Limb (tissue), 2 donors: ENCODE results near the gene PTTG1.

Experiments
- DNase-seq, 2 donors: peaks; one replicate each; pipeline ENCODE4 v3.0.0-alpha.2; 2016; ENCODE audit errors: extremely low spot score in 2 of 2

Gene PTTG1

DNA sequence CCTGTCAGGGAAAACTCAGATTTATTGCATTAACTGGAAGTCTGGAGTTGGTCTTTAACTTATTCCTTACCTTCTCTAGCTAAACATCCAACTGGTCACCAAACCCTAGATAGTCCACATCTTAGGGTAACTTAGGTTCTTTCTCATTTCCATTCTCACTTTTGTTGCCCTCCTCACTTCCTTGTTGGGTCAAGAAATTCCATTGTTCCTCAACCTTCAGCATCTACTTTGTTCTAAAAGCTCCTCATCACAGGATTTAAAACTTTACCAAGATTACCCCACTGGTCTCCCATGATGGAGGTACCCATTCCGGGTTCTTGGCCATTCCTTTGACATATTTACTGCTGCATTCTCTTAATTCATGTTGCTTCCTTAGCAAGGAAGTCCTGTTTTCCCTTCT lies 32.1 kb downstream of the PTTG1 start:
- DNase-seq = no peak

DNA sequence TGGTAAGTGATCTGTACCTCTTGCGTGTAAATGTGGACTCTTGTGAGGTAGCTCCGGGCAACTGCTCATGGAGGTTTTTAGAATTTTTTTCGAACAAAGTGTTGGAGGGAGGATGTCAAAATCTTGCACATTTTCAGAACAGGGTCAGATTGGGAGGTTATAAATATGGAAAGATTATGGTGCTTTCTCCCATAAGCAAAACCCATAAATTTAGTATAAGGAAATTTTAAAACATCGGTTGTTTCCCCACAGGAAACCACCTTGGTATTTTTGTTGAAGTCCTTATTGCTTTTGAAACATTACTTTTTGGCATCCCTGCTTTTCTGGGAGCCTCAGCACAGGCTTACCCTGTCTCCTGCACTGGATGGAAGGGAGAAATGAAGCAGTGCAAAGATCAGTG lies 33.9 kb downstream of the PTTG1 start:
- DNase-seq = no peak

DNA sequence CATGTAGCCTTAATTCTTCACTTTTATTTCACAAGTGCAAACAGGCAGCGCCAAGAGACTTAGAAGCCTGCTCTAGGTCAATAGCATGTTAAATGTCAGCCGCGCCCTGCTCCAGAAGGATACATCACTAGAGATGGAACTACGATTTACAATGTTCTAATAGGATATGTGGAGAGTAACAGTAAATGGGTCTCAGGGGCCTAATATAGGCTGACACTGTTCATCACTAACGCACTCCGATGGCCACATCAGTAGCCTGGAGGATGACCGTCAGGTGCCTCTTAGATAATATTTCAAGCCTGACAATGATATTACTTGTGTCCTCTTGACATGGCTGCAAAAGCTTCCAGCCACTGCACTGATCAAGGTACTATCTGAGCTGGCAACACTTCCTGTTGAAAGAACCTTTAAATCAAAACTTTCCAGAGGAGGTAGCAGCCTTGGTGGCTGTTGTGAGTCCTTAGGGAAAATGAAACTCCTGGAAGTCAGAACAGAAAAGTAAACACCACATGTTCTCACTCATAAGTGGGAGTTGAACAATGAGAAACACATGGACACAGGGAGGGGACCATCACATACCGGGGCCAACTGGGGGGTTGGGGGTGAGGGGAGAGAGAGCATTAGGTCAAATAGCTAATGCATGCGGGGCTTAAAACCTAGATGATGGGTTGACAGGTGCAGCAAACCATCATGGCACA lies 35.0 kb downstream of the PTTG1 start:
- no peak for DNase-seq

DNA sequence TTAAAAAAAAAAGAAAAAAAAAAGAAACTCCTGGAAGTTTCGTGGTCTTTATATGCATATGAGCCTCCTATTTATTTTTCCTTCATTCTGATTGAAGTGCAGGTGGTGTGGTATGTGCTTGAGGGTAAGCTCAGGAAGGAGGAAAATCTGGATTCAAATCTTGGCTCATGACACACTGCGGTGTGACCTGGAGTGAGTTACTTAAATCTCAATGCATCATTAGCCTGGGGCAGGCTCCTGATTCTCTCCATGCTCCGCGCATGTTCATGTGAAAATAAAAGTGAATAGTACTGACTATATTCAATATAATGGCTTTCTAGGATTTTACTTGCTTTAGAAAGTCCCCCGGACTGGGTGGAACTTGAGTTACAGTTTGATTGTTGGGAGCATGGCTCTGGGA lies 35.6 kb downstream of the PTTG1 start:
- no peak for DNase-seq

DNA sequence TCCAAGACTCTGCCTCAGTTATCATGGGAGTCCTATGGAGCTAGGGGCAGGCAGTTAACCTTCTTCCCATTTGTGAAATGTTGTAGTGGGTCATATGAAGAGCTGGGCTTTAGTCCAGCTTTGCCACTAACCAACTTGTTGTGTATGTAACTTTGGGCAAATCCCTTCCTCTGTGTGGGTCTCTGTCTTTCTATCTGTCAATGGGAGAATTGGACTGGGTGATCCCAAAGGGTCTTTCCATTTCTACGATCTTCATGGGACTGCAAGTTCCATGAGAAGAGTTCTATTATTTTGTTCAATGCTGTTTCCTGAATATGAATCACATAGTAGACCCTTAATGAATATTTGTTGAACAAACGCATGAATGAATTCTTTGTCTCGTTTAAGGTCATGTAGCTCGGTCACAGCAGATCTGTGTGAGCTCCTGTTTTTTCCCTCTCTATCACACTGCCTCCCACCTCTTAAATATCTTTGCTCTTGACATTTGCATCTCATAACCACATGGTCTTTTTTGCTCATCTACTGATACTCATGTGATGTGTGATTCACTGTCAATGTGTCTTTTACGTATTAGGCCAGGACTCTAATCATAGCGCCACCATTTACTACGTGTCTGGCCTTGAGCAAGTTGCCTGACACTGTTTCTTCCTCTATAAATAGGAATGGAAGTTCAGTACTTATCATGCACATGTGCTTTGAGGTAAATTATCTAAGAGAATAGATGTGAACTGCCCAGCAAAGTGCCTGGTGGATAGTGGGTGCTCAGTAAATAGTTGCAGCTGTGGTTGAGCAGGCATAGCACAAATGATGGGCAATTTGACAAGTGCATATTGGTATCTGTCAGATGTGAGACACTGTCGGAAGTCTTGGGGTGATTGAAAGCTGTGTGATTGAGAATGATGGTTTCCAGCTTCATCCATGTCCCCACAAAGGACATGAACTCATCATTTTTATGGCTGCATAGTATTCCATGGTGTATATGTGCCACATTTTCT lies 37.4 kb downstream of the PTTG1 start:
- no peak for DNase-seq

DNA sequence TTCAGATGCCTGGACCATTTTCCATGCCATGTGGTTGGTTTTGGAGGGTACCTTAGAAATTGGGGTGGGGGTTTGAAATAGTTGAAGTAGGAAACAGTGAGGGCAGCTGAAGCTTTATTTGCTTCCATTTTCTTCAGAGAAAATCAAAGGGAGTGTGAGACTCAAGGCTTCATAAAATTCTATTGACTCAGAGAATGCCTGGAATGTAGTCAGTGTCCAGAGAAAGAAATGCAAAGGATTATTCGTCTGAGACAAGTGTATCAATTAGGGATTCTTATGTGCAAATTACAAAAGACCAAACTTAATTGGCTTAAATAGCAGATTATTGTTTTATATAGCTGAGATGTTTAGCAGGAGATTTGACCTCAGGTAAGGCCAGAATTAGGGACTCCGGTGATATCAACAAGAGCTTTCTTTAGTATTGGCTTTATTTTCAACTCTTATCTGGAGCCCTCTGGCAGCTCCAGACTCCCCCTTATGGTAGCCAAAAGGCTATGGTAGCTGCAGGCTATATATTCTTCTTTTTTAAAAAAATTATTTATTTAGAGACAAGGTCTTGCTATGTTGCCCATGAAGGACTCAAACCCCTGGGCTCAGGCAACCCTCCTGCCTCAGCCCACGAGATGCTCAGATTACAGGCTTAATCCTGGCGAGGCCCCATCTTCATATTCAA lies 38.9 kb downstream of the PTTG1 start:
- DNase-seq = no peak

DNA sequence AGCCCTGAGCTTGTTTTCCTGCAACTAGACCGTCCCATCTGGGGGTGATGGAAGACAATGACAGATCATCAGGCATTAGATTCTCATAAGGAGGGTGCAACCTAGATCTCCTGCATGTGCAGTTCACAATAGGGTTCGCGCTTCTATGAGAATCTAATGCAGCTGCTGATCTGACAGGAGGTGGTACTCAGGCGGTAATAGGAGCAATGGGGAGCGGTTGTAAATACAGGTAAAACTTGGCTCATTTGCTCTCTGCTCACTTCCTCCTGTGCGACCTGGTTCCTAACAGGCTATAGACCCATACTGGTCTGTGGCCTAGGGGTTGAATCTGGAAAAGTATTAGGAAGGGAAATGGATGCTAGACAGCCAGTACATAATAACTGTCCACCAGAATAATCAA lies 39.7 kb downstream of the PTTG1 start:
- no peak for DNase-seq

DNA sequence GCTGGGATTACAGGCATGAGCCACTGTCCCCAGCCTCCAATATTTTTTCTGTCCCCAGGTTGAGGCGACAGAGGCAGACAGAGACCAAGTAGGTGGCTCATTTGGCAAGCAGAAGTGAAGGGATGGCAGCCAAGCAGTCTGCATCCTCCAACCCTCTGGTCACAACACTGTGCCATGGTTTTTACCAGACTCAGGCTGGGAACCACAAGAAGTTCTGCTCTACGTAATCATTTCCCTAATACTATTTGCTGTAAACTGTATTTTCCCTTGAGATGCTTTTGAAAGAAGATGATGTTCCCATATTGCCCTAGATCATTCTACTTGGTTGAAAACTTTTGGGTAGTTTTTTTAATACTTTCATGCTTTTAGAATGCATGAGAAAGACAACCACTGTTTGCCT lies 40.5 kb downstream of the PTTG1 start:
- DNase-seq = no peak

DNA sequence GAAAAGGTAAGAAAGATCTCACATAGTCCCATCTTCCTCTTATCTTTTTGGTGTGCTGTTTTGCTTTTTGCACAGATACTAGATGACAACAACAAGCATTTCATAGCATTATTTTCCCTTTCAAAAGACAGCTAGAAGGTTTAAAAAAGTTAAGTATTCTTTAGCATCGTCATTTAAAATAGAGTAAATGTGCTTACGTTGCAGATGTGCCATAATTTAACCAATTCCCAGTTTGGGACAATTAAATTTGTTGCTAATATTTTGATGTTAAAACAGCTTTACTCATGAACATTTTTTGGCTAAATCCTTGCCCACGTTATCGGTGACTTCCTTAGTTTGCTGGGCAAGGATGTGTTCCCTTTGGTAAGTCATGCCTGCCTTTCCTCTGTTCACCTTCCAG lies 41.6 kb downstream of the PTTG1 start:
- no peak for DNase-seq

DNA sequence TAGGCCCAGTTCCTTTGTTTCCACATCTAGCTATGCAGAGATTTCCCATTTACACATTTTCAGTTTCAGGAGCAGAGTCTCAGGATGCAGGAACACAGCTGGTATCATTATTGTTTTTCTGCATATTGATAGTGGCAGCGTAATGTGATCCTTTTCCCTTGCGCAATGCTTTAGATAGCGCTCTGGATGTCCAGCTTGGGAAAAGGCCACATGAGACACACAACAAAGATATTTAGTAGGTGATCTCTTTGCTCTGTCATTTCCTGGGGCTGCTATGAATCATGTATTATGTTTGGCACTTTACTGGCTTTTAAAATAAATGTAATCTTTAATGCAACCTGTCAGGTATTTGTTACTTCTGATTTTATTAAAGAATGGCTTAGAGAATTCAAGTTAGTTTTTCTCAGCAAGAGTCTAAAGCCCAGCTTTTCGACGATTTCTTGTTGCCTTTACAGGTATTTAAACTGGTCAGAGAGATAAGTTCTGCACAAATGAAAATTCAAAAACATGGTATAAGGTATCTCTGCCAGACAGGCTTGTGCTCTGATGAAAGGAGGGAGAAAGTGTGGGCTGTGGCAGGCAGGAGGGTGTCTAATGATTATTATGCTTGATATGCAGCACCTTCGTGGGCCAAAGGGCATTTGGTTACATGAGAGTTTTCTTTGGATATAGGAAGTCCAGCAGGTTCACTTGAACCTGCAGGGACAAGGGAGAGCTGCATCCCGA lies 42.2 kb downstream of the PTTG1 start:
- DNase-seq = no peak

DNA sequence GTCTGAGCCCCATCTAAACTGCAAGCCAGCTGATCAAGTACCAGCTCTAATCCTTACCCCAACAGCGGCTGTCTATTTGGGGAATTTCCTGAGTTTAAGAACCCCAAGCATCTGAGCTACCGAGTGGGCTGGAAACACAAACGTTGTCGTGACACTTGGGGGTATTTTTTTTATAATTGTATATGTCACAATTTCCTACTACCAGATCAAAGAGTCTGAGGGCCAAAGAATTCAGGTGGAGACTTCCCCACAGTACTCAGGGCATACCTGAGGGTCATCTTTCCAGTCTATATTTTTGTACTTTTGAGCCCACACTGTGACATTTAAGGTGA lies 42.8 kb downstream of the PTTG1 start:
- DNase-seq = no peak

DNA sequence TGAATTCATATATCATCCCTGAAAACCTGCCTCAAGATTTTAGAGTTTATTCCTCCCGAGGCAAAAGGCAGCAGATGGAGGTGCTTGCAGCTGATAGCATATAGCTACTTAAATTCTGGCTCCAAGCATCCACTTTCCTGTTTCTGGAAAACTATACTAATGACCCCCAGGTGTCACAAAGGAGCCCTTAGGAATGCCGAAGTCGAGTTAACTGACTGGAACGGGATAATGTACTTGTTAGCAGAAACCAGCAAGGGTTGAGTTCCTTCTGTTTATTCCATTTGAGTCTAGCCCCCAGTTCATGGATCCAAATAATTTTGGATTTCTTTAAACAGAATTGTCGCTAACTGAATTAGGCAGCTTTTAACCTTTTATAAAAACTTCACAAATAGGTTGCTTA lies 44.5 kb downstream of the PTTG1 start:
- no peak for DNase-seq

DNA sequence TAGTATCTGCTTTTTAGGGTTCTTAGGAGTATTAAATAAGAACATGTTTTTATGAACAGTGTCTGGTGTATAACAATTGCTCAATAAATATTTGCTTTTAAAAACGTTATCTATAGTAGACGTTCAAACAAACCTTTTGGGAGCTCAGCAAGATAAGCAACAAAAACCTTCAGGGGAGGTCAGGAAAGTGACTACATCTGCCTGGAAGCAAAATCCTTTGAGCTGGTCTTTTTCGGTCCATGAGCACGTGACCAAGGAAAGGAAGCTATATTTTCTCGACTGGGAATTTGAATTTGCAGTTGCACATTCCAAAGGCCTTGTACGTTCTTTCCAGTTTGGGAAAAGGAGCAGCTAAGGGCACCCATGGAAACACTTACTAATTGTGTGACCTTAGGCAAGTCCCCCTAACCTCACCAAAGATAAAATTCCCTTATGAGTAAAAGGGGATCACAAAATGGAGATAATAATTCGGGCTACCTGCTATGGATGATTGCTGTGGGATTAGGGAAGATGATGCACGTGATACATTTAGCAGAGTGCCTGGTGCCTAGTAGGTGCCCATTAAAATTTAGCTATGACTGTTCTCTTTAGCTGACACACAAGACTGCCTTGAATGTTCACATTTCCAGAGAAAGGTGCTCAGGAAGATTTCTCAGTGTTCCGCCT lies 45.4 kb downstream of the PTTG1 start:
- no peak for DNase-seq

DNA sequence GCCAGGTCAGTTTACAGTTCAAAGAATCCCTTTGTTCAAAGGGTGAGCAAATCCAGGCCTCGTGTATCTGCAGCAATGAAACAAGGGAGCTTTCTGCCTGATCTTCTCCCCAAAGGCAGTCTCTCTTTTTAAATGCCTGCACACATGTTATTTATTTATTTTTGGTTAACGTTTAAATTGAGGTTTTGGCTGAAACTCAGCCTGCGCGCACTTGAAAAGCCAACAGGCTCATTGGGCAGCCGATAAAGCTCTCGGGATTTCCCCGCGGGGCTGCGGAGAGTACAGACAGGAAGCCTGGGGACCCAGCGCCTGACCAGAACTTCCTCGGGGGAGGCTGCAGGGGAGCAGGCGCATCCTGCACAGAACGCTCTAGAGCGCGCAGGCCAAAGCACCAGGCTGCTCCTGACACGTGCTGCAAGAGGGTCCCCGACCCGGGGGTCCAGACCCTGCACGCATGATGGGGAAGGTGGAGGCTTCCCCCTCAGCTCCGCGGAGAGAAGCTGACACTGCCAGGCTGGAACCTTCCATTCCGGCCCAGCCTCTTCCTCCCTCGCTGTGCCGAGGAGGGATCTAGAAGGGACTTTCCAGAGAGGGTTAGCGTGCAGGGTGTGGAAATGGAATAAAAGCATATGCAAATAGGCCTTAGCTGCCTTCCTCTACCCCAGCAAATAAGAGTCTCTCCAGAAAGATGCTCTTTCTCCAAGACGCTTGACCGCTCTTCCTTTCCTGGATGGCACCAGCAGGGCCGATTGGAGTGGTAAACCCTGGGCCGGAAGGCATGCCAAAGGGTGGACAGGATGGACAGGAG lies 46.1 kb downstream of the PTTG1 start:
- DNase-seq = peak; percentile 31 to 53

DNA sequence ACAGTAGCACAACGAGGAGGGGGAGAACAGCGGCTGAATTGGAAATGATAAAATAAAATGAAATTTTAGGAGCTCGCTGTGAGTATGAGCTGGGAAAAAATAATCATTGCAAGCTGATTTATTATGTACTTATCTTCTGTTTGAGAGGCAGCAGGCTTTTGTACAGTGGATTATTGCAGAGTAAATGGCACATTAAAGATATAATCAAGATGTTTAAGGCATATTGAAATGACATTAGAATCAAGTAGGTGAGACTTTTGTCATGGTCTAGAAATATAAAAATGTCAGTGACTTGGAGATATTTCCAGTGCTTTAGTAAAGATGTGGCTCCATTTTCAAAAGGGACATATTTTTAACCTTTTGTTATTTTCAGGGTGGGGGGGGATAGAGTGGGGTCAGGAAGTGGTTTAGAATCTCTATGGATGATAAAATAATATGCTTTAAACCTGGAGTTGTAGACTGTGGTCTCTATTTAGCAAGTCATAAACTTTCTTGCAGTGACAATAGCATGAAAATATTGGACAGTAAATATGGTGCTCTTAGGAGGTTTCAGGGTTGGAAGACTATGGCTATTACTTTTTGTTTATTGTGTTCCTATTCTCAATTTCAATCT lies 46.8 kb downstream of the PTTG1 start:
- no peak for DNase-seq

DNA sequence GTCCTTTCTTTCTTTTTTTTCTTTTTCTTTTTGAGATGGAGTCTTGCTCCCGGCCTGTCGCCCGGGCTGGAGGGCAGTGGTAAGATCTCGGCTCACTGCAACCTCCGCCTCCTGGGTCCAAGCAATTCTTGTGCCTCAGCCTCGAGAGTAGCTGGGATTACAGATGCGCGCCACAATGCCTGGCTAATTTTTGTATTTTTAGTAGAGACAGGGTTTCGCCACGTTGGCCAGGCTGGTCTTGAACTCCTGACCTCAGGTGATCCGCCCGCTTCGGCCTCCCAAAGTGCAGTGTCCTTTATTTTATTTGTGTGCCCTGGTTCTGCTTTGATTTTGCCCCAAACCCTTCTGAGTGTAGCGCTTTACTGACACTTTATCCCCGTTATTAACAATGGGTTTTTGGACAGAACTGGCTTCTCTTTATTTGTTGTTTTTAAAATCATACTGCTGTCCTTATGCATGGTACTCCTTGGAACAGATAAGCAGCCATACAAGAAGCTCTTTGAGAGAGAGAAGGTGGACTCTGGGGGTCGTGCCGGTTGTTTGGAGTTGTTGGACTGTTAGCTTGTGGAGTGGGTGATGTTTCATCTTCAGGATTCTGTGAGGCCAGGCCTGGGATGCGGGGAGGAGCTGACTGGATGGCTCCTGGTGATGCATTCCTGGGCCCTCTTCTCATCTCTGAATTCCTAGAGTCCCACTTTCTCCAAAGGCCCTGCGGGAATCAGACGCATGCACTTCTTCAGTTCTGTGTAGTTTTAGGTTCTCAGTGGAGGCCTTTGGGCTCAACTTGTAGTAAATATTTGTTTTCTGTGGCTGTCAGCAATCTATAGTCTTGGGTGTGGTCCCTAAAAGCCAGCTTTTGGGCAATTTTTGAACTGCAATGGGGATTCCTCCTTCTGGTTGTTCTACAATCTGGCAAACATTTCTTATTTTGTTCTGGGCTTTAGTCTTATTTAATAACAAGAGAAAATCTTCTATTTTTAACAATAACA lies 47.8 kb downstream of the PTTG1 start:
- no peak for DNase-seq

DNA sequence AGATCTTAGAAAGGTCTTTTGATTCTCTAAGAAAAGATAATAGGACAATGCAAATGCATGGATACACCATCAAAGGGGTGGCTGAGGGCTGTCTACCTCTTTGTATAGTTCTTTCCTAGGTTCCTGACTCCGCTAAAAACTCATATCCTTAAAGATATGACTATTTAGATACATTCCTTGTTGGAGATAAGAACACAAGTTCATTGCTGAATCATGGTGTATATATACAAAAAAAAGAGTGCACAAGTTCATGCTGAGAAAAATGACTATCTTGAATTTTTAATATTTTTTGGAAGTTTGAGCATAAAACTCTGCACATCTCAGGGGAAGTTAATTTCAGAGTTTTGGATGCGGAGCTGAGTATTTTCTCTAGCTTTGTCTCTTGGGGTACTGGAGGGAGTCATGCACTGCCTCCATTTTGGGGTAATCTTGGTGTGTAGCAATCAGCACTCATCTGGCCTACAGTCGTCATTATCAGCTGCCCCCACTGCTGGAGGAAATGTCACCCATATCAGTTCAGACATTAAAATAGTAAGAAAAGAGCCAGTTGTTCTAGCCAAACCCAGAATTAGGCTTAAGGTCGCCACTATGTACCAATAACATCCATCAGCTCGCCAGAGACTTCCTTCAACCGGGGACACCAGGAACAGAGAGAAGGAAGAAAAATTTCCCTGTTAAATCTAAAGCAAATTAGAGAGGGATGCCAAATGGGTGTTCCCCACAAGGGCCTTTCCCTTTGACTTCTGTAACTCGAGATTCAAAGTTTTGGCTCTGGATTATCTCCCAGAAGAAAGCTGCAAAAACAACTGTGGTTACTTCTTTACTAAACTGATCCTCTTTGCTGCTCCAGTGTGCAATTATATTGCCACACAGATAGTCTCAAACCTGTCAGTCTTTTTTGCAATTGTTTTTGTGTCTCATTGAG lies 49.0 kb downstream of the PTTG1 start:
- DNase-seq = no peak

DNA sequence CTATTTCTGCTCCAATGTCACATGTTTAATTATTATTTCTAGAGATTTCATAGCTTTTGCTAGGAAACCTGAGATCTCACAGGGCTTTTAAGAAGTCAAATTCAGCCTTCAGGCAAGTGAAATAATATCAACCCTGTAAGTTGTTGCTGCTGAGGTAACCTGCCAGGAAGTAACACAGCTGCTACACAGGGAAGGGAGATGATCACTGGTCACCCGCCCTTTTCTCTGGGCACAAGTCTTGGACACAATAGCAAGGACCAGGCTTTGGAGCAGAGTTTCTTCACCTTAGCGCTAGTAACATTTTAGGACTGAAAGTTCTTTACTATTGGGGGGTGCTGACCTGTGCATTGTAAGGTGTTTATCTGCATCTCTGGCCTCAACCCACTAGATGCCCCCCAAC lies 50.1 kb downstream of the PTTG1 start:
- DNase-seq = no peak
